SU-DHL-6 (cell line): ENCODE measurements around the gene MAP2K3.

ENCODE experiments used
- H2AFZ ChIP-seq: fragments of 200-600 bp; sonication (generic); 2 replicates; pipeline ENCODE4 v1.6.1; 2014; ENCODE audit warnings: low read depth, mild to moderate bottlenecking, moderate library complexity, mixed read lengths, antibody characterized with exemption, low read length; ENCODE audit not compliant: severe bottlenecking
- H3F3A ChIP-seq: fragments of 200-600 bp; shearing (Covaris generic); 2 replicates; pipeline ENCODE4 v1.6.0; 2016; ENCODE audit warnings: antibody characterized with exemption, mild to moderate bottlenecking; ENCODE audit not compliant: insufficient read depth
- H3K27ac ChIP-seq: fragments of 200-600 bp; sonication (generic); 2 replicates; pipeline ENCODE4 v1.5.1; 2016; ENCODE audit warnings: low read depth, mild to moderate bottlenecking, low read length, moderate library complexity, mixed read lengths
- H3K27me3 ChIP-seq: fragments of 200-600 bp; sonication (generic), shearing (Covaris generic); 2 replicates; pipeline ENCODE4 v1.6.0; 2014; ENCODE audit warnings: mild to moderate bottlenecking, low read length
- H3K36me3 ChIP-seq: fragments of 200-600 bp; sonication (generic); 2 replicates; pipeline ENCODE4 v1.6.1; 2014; ENCODE audit warnings: mild to moderate bottlenecking, low read length, mixed read lengths
- H3K4me2 ChIP-seq: fragments of 300-600, 200-600 bp; shearing (Covaris generic), sonication (generic); 2 replicates; pipeline ENCODE4 v1.6.0; 2014; ENCODE audit warnings: low read length, low read depth, mild to moderate bottlenecking; ENCODE audit not compliant: poor library complexity, severe bottlenecking
- H3K4me3 ChIP-seq: fragments of 200-600 bp; sonication (generic); 2 replicates; pipeline ENCODE4 v1.5.1; 2014; ENCODE audit warnings: antibody characterized with exemption, low read length, mild to moderate bottlenecking, mixed read lengths; ENCODE audit not compliant: insufficient read depth, poor library complexity, severe bottlenecking
- H3K79me2 ChIP-seq: fragments of 200-600 bp; sonication (generic); 2 replicates; pipeline ENCODE4 v1.6.1; 2014; ENCODE audit warnings: mild to moderate bottlenecking, low read length, moderate library complexity; ENCODE audit not compliant: insufficient read depth
- H3K9ac ChIP-seq: fragments of 200-600 bp; sonication (generic); 2 replicates; pipeline ENCODE4 v1.7.0; 2014; ENCODE audit warnings: mild to moderate bottlenecking, low read length
- H3K9me2 ChIP-seq: fragments of 200-600 bp; sonication (generic); replicated peaks from 2 replicates; pipeline ENCODE4 v1.6.1; 2014; ENCODE audit warnings: low read length; ENCODE audit not compliant: insufficient read depth
- H3K9me3 ChIP-seq: fragments of 200-600 bp; sonication (generic); 2 replicates; pipeline ENCODE4 v1.6.1; 2014; ENCODE audit warnings: low read length, mixed read lengths; ENCODE audit not compliant: insufficient read depth
- H4K20me1 ChIP-seq: fragments of 200-600 bp; sonication (generic); 2 replicates; pipeline ENCODE4 v1.6.1; 2014; ENCODE audit warnings: low read depth, mild to moderate bottlenecking, antibody characterized with exemption, low read length, moderate library complexity, mixed read lengths
- CTCF ChIP-seq: fragments of 200-600 bp; sonication (generic); IDR thresholded peaks from one replicate; pipeline ENCODE4 v1.5.1; 2017; ENCODE audit warnings: antibody characterized with exemption, mild to moderate bottlenecking, low read length, moderate library complexity; ENCODE audit not compliant: insufficient read depth, poor library complexity, severe bottlenecking
- EZH2phosphoT487 ChIP-seq: fragments of 200-600 bp; sonication (generic), shearing (Covaris generic); conservative IDR thresholded peaks from 2 replicates; pipeline ENCODE4 v1.6.1; 2018; ENCODE audit warnings: mild to moderate bottlenecking, antibody characterized with exemption, low read length, moderate library complexity, mixed read lengths

MAP2K3 gene

GRCh38 chr17:21277332-21277731, 7.2 kb upstream of the MAP2K3 start:
- Histone ChIP-seq H3F3A (no peaks in the 10 kb centered on the region), H2AFZ (no peak overlapping the region), H3K9me2 (no peaks in the 10 kb centered on the region), H3K79me2 (no peaks in the 10 kb centered on the region), H4K20me1 (no peaks in the 10 kb centered on the region), H3K27me3 (no peaks in the 10 kb centered on the region), H3K4me2 (no peak overlapping the region), H3K4me3 (no peak overlapping the region), H3K27ac (no peak overlapping the region), H3K9me3 (no peaks in the 10 kb centered on the region), H3K36me3 (no peaks in the 10 kb centered on the region), H3K9ac (no peak overlapping the region)
- TF ChIP-seq CTCF (no peak), EZH2phosphoT487 (no peak)

DNA sequence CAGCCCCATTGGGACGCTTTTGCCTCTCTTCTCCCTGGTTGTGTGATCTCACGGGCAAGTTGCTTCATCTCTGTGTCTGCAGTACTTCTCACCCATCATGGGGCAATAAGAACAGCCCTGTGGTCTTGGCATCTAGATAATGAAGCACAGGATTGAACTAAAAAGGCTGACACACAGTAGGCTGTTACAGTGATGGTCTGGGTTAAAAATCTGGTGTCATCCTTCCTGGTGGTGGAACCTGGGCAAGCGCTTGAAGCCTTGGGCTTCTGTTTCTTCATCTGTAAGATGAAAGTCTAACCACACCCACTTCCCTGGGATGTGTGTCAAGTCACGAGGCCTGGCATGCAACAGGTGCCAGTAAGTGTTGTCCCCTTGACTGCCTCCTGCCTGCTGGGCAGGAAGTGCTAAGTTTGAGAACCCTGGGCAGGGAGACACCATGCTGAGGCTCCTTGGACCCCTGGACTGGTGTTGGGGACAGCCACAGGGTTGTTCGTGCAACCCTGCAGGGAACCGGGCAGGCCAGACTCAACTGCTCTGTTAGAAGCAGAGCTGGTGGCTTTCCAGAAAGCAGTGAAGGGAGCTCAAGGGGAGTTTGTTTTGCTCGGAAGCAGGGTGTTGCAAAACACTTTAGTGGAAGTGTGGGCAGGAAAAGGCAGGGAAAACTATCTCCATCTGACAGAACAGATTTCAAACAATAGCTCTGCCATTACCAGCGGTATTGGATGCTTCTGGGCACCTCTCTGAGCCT, 5.9 kb upstream of the MAP2K3 start:
- no peaks in the 10 kb centered on the region for H3K36me3 ChIP-seq
- H3F3A ChIP-seq, result no peaks in the 10 kb centered on the region
- H3K27me3 ChIP-seq, result no peaks in the 10 kb centered on the region
- TF ChIP-seq EZH2phosphoT487 (no peak), CTCF (no peak)
- H3K27ac ChIP-seq, result no peak overlapping the region
- no peak overlapping the region for H3K4me3 ChIP-seq
- H2AFZ ChIP-seq, result no peak overlapping the region
- H4K20me1 ChIP-seq, result no peaks in the 10 kb centered on the region
- H3K9me3 ChIP-seq, result no peaks in the 10 kb centered on the region
- H3K4me2 ChIP-seq, result no peak overlapping the region
- H3K79me2 ChIP-seq, result no peaks in the 10 kb centered on the region
- H3K9me2 ChIP-seq, result no peaks in the 10 kb centered on the region
- no peak overlapping the region for H3K9ac ChIP-seq

DNA sequence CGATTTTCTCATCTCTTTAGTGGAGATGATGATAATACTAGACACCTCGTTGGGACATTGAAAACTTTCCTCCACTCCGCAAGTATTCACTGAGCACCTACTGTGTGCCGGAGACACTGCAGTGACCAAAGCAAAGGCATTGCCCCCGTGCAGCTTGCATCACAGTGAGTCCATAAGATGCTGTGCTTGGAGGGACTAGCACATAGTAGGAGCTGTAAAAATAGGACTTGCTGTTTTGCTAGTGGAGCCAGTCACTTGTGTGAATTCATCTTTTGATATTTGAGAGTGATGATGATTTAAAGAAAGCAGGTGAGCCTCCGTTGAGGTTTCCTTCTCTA, 5.3 kb upstream of the MAP2K3 start:
- H3K4me2 ChIP-seq, result no peak overlapping the region
- H3K4me3 ChIP-seq, result no peak overlapping the region
- no peaks in the 10 kb centered on the region for H3K27me3 ChIP-seq
- H2AFZ ChIP-seq, result no peak overlapping the region
- H3K9me3 ChIP-seq, result no peaks in the 10 kb centered on the region
- no peak for TF ChIP-seq CTCF
- TF ChIP-seq EZH2phosphoT487, result no peak
- H3K36me3 ChIP-seq, result no peaks in the 10 kb centered on the region
- H3K9me2 ChIP-seq, result no peaks in the 10 kb centered on the region
- no peak overlapping the region for H3K9ac ChIP-seq
- no peaks in the 10 kb centered on the region for H3K79me2 ChIP-seq
- H4K20me1 ChIP-seq, result no peaks in the 10 kb centered on the region
- no peaks in the 10 kb centered on the region for H3F3A ChIP-seq
- H3K27ac ChIP-seq, result no peak overlapping the region
